ENCODE measurements around the gene BARHL2.

Gene BARHL2

DNA sequence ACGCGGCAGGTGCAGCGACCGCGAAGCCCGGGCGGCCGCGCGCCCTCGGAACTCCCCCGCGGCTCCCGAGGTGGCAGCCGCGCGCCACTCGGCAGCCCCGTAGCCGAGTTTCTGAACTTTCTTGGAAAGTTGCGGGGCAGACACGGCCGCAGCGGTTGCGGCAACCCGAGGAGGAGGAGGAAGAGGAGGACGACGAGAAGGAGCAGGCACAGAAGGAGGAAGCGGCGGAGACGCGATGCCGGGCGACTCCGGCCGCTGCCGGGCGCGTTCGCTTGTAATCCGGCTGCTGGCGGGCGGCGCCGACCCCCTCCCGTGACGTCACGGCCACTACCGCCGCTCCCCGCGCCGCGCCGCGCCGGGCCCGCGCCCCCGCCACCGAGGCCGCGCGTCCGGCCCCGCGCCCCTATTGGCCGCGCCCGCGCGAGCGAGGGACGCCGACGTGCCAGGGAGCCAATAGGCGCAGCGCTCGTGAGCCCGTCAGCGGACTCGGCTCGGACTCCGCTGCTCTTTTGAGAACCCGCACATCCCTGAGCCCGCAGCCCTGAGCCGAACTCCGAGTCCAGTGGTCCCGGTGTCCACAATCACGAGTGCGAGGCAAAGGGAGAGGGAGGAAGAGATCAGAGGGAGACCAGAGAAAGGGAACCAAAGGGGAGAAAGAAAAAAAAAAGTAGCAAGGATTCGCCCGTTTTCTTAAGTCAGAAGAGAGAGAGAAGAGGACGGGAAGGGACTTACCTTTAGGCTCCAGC is 736 bp upstream of the BARHL2 start (continued):
- TF ChIP-seq, protein P1, sequence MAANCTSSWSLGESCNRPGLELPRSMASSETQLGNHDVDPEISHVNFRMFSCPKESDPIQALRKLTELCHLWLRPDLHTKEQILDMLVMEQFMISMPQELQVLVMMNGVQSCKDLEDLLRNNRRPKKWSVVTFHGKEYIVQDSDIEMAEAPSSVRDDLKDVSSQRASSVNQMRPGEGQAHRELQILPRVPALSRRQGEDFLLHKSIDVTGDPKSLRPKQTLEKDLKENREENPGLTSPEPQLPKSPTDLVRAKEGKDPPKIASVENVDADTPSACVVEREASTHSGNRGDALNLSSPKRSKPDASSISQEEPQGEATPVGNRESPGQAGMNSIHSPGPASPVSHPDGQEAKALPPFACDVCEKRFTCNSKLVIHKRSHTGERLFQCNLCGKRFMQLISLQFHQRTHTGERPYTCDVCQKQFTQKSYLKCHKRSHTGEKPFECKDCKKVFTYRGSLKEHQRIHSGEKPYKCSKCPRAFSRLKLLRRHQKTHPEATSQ (tag by site-specific recombination; IDR thresholded peaks at IDR 0.05) = no peak
- no peak for TF ChIP-seq ZNF654 (tag by site-specific recombination; IDR thresholded peaks at IDR 0.05; ENCODE audit: low read depth)
- TF ChIP-seq, protein P2, sequence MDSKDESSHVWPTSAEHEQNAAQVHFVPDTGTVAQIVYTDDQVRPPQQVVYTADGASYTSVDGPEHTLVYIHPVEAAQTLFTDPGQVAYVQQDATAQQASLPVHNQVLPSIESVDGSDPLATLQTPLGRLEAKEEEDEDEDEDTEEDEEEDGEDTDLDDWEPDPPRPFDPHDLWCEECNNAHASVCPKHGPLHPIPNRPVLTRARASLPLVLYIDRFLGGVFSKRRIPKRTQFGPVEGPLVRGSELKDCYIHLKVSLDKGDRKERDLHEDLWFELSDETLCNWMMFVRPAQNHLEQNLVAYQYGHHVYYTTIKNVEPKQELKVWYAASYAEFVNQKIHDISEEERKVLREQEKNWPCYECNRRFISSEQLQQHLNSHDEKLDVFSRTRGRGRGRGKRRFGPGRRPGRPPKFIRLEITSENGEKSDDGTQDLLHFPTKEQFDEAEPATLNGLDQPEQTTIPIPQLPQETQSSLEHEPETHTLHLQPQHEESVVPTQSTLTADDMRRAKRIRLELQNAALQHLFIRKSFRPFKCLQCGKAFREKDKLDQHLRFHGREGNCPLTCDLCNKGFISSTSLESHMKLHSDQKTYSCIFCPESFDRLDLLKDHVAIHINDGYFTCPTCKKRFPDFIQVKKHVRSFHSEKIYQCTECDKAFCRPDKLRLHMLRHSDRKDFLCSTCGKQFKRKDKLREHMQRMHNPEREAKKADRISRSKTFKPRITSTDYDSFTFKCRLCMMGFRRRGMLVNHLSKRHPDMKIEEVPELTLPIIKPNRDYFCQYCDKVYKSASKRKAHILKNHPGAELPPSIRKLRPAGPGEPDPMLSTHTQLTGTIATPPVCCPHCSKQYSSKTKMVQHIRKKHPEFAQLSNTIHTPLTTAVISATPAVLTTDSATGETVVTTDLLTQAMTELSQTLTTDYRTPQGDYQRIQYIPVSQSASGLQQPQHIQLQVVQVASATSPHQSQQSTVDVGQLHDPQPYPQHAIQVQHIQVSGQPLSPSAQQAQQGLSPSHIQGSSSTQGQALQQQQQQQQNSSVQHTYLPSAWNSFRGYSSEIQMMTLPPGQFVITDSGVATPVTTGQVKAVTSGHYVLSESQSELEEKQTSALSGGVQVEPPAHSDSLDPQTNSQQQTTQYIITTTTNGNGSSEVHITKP (tag by site-specific recombination; IDR thresholded peaks at IDR 0.05) = 0 out of 2 replicates have a peak, but pooled peaks have one; percentile 8
- TF ChIP-seq, protein P3, sequence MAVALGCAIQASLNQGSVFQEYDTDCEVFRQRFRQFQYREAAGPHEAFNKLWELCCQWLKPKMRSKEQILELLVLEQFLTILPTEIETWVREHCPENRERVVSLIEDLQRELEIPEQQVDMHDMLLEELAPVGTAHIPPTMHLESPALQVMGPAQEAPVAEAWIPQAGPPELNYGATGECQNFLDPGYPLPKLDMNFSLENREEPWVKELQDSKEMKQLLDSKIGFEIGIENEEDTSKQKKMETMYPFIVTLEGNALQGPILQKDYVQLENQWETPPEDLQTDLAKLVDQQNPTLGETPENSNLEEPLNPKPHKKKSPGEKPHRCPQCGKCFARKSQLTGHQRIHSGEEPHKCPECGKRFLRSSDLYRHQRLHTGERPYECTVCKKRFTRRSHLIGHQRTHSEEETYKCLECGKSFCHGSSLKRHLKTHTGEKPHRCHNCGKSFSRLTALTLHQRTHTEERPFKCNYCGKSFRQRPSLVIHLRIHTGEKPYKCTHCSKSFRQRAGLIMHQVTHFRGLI (tag by site-specific recombination; IDR thresholded peaks at IDR 0.05) = no peak
- TF ChIP-seq ZBTB21 (tag by site-specific recombination; IDR thresholded peaks at IDR 0.05) = peak; percentile 51; the same call in 1 of the 2 replicates
- TF ChIP-seq, protein P4, sequence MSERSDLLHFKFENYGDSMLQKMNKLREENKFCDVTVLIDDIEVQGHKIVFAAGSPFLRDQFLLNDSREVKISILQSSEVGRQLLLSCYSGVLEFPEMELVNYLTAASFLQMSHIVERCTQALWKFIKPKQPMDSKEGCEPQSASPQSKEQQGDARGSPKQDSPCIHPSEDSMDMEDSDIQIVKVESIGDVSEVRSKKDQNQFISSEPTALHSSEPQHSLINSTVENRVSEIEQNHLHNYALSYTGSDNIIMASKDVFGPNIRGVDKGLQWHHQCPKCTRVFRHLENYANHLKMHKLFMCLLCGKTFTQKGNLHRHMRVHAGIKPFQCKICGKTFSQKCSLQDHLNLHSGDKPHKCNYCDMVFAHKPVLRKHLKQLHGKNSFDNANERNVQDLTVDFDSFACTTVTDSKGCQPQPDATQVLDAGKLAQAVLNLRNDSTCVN (tag by site-specific recombination; optimal IDR thresholded peaks at IDR 0.05) = peak; percentile 82
- no peak for TF ChIP-seq SP3 (tag by site-specific recombination; IDR thresholded peaks at IDR 0.05)
- TF ChIP-seq ZNF785 (tag by site-specific recombination; IDR thresholded peaks at IDR 0.05) = no peak
- no peak; the same call in 1 of the 2 replicates for TF ChIP-seq KLF9 (tag by site-specific recombination; IDR thresholded peaks at IDR 0.05; ENCODE audit: low read depth)
- no peak for TF ChIP-seq ZNF626 (tag by site-specific recombination; IDR thresholded peaks at IDR 0.05)
- TF ChIP-seq WT1 (tag by site-specific recombination; IDR thresholded peaks at IDR 0.05) = no peak
- no peak; the same call in 1 of the 2 replicates for TF ChIP-seq ZNF2 (tag by site-specific recombination; IDR thresholded peaks at IDR 0.05)
- no peak for TF ChIP-seq SETDB1 (IDR thresholded peaks at IDR 0.05; ENCODE audit: insufficient read length, low read length)

DNA sequence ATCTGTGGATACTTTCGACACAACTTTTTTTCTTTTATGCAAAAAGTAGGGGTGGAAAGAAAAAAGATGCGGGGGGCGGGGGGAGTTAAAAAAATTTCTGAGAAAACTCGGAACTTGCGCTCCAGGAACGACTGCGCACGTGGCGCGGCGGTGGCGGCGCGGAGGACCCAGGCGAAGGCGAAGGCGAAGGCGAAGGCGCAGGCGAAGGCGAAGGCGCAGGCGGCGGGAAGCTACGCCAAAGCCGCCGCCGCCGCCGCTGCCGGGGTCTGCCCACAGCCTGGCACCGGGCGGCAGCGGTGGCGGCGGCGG is 208 bp upstream of the BARHL2 start:
- Histone ChIP-seq H3K27ac (ENCODE audit: extremely low read depth, low read depth, low read length) (peak overlapping the region; percentile 67; the same call in 1 of the 2 replicates), H3K36me3 (ENCODE audit: control insufficient read depth in 2 of 2, insufficient read depth in 1 of 2, low read length in 2 of 2) (no peaks in the 10 kb centered on the region), H3K9me3 (ENCODE audit: control insufficient read depth, insufficient read depth, low read depth, low read length) (no peaks in the 10 kb centered on the region), H3K4me3 (ENCODE audit: low read depth, low read length) (peak overlapping the region; percentile 67), H3K4me1 (ENCODE audit: control insufficient read depth, insufficient read depth, low read length) (peaks cover 3% of the 10 kb centered on the region; the same call in 1 of the 2 replicates)
- TF ChIP-seq ZNF747 (tag by site-specific recombination; IDR thresholded peaks at IDR 0.05) (no peak), OVOL3 (tag by site-specific recombination; IDR thresholded peaks at IDR 0.05) (no peak), ZXDB (tag by site-specific recombination; IDR thresholded peaks at IDR 0.05) (no peak), BCL11A (tag by site-specific recombination; IDR thresholded peaks at IDR 0.05; ENCODE audit: low read depth) (no peak), ZNF211 (tag by site-specific recombination; IDR thresholded peaks at IDR 0.05; ENCODE audit: low read depth) (no peak), ZNF561 (tag by site-specific recombination; IDR thresholded peaks at IDR 0.05; ENCODE audit: borderline replicate concordance) (no peak), ZNF626 (tag by site-specific recombination; IDR thresholded peaks at IDR 0.05) (no peak), ZSCAN30 (tag by site-specific recombination; IDR thresholded peaks at IDR 0.05) (no peak), ZNF558 (tag by site-specific recombination; IDR thresholded peaks at IDR 0.05) (no peak), OSR2 (tag by site-specific recombination; IDR thresholded peaks at IDR 0.05) (no peak), KLF8 (tag by site-specific recombination; IDR thresholded peaks at IDR 0.05) (no peak), GLIS1 (tag by site-specific recombination; IDR thresholded peaks at IDR 0.05) (no peak), MEIS1 (CRISPR knock-in tag; IDR thresholded peaks at IDR 0.05; ENCODE audit: borderline replicate concordance) (no peak)
- TF ChIP-seq, protein P5, sequence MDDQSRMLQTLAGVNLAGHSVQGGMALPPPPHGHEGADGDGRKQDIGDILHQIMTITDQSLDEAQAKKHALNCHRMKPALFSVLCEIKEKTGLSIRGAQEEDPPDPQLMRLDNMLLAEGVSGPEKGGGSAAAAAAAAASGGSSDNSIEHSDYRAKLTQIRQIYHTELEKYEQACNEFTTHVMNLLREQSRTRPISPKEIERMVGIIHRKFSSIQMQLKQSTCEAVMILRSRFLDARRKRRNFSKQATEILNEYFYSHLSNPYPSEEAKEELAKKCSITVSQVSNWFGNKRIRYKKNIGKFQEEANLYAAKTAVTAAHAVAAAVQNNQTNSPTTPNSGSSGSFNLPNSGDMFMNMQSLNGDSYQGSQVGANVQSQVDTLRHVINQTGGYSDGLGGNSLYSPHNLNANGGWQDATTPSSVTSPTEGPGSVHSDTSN (CRISPR knock-in tag; IDR thresholded peaks at IDR 0.05) = no peak
- ChIA-PET POLR2A (no interaction called here), CTCF (interaction anchor here (0.7 kb wide), 1 partner anchor 241 kb away, joined by 3 read pairs; no protein-coding TSS in a partner anchor)

All from HEK293 (cell line).